ENCODE data around the gene SLPI.
A peak's percentile ranks its signal among the peaks of the same experiment; 100 is the strongest.

GRCh38 chr20:45300961-45301360 lies 46.6 kb upstream of the SLPI start:
- TF ChIP-seq CTCF (IDR thresholded peaks at IDR 0.05) (peak; percentile 53), EZH2 (IDR thresholded peaks at IDR 0.05) (no peak)

Data from neural progenitor cell (in vitro differentiated cells).